ENCODE results near the gene GATAD2B.
A peak's percentile ranks its signal among the peaks of the same experiment; 100 is the strongest.

DNA sequence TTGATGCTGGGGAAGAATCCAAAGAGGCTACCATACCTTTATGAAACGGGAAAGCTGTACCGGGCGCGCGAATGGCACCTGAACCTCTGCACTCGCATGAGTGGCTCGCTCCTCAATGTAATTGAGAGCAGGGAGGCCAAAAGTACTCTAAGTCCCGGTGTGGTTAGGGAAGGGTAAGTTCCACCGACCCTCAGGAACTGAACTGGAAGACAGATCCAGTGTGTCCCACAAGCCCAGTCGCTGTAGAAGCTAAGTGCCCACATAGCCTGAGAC, 1.0 kb downstream of the GATAD2B start:
- TF ChIP-seq, protein P1, sequence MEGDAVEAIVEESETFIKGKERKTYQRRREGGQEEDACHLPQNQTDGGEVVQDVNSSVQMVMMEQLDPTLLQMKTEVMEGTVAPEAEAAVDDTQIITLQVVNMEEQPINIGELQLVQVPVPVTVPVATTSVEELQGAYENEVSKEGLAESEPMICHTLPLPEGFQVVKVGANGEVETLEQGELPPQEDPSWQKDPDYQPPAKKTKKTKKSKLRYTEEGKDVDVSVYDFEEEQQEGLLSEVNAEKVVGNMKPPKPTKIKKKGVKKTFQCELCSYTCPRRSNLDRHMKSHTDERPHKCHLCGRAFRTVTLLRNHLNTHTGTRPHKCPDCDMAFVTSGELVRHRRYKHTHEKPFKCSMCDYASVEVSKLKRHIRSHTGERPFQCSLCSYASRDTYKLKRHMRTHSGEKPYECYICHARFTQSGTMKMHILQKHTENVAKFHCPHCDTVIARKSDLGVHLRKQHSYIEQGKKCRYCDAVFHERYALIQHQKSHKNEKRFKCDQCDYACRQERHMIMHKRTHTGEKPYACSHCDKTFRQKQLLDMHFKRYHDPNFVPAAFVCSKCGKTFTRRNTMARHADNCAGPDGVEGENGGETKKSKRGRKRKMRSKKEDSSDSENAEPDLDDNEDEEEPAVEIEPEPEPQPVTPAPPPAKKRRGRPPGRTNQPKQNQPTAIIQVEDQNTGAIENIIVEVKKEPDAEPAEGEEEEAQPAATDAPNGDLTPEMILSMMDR (IDR thresholded peaks at IDR 0.05; ENCODE audit: poor library complexity, severe bottlenecking) = no peak
- no peak for TF ChIP-seq EP300 (conservative IDR thresholded peaks at IDR 0.05; ENCODE audit: poor library complexity, severe bottlenecking)
- TF ChIP-seq POLR2AphosphoS5 (IDR thresholded peaks at IDR 0.05) = no peak
- no peak for TF ChIP-seq EZH2 (IDR thresholded peaks at IDR 0.05; ENCODE audit: borderline replicate concordance, insufficient read depth, low read length, poor library complexity, severe bottlenecking)
- TF ChIP-seq SMC3 (conservative IDR thresholded peaks at IDR 0.05; ENCODE audit: poor library complexity) = peak; percentile 41
